Thyroid gland (tissue), 4 donors: ENCODE data around the gene NLE1. TPM values are rescaled to one million over a fixed set of nuclear protein-coding genes. Genes with fewer than 3 reads are reported as not detected.

ENCODE experiments used
- DNase-seq, 2 donors: peaks; one replicate each; pipeline ENCODE4 v3.0.0-alpha.2; 2019
- H3K27ac ChIP-seq, 3 donors: fragments of 200-600 bp; sonication (generic); 1 replicate in 2 of 3; 2 replicates in 1 of 3; pipeline ENCODE4 v1.5.1; 2016 to 2019; ENCODE audit warnings: mild to moderate bottlenecking in 1 of 3, moderate library complexity in 1 of 3
- H3K27me3 ChIP-seq: fragments of 200-600 bp; sonication (generic); one replicate; pipeline ENCODE4 v1.5.1; 2019
- H3K36me3 ChIP-seq, 2 donors: fragments of 200-600 bp; sonication (generic); one replicate each; pipeline ENCODE4 v1.5.1; 2016 to 2019
- H3K4me1 ChIP-seq, 2 donors: fragments of 200-600 bp; sonication (generic); one replicate each; pipeline ENCODE4 v1.5.1; 2017 to 2019
- H3K4me3 ChIP-seq, 3 donors: fragments of 200-600 bp; sonication (generic); replicated peaks in 1 of 3; 1 replicate in 2 of 3; 2 replicates in 1 of 3; pipeline ENCODE4 v1.5.1; 2016; ENCODE audit warnings: mild to moderate bottlenecking in 1 of 3
- H3K9me3 ChIP-seq: fragments of 200-600 bp; sonication (generic); one replicate; pipeline ENCODE4 v1.5.1; 2017
- POLR2A ChIP-seq, 2 donors: fragments of 450-650 bp; IDR thresholded peaks; one replicate each; pipeline ENCODE4 v1.6.1; 2017; ENCODE audit warnings: antibody characterized with exemption in 2 of 2, mild to moderate bottlenecking in 2 of 2, moderate library complexity in 1 of 2
- WGBS, 2 donors: methylation state at CpG; one replicate each; pipeline ENCODE4 v1.1.5; 2017; 5-methylcytosine and 5-hydroxymethylcytosine counted together
- intact Hi-C: fragments of 100-400 bp; cut with DNase I; formaldehyde crosslinking; loops from one replicate; pipeline ENCODE4 v1.15.1; 2023
- total RNA-seq, 4 donors: library from RNA; depleted of rRNA; stranded (reverse); fragments of >200 nt; gene quantifications; one replicate each; pipeline ENCODE4 v1.2.3, GENCODE V29; 2016
- TF ChIP-seq, protein P1 (sequence below), 6 experiments: fragments of 200-600 bp in 3 of 6; fragments of 450-650 bp in 3 of 6; sonication (generic) in 3 of 6; IDR thresholded peaks; one replicate each; pipeline ENCODE4 v1.5.1; 2016 to 2019; ENCODE audit warnings: antibody characterized with exemption in 6 of 6, mild to moderate bottlenecking in 2 of 6, inconsistent platforms in 1 of 6, moderate library complexity in 1 of 6

Gene NLE1
- total RNA-seq, 4 donors from 2014 or later, result 9.7 to 13.6 (median 11.6) TPM

DNA sequence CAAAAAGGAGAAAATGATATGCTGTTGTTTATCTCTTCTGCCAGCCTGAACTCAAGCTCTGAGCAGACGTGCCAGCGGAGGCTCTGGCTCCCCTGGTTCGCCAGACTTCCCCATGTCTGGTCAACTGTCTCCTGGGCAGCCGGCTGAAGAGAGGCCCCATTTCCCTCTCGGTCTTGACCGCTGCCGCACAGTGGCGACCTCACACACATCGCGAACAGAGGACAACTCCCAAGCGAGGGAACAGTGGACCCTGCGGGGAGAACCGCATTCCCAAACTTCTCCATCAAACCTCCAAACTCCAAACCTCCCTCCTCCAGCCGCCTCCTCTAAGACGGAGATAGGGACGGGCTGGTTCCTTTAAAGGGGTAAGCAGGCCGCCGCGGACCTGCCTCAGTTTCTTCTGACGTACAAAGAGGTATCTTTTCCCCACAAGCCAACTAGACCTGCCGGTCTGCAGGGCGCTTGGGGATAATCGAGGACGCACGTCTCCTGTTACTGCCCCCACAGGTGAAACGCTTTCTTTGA lies 53.7 kb downstream of the NLE1 start:
- Histone ChIP-seq H3K36me3 (no peaks in the 10 kb centered on the region), H3K4me3 (peak overlapping the region; percentile 70 to 88 (median 80)), H3K4me1 (peaks cover 20 to 21% of the 10 kb centered on the region in 2 donors), H3K9me3 (no peaks in the 10 kb centered on the region), H3K27ac (peak overlapping the region; percentile 93 to 97 (median 94)), H3K27me3 (no peaks in the 10 kb centered on the region)
- intact Hi-C loops, result no loop called here
- peak; percentile 57 to 58 for DNase-seq
- TF ChIP-seq, protein P1, sequence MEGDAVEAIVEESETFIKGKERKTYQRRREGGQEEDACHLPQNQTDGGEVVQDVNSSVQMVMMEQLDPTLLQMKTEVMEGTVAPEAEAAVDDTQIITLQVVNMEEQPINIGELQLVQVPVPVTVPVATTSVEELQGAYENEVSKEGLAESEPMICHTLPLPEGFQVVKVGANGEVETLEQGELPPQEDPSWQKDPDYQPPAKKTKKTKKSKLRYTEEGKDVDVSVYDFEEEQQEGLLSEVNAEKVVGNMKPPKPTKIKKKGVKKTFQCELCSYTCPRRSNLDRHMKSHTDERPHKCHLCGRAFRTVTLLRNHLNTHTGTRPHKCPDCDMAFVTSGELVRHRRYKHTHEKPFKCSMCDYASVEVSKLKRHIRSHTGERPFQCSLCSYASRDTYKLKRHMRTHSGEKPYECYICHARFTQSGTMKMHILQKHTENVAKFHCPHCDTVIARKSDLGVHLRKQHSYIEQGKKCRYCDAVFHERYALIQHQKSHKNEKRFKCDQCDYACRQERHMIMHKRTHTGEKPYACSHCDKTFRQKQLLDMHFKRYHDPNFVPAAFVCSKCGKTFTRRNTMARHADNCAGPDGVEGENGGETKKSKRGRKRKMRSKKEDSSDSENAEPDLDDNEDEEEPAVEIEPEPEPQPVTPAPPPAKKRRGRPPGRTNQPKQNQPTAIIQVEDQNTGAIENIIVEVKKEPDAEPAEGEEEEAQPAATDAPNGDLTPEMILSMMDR (IDR thresholded peaks at IDR 0.05), result peak in 2 of 6 experiments; percentile 3 to 7
- TF ChIP-seq POLR2A (IDR thresholded peaks at IDR 0.05), result no peak
- 1% methylated on average over 15 to 24 of the region's 26 CpGs for WGBS, 2 donors

DNA sequence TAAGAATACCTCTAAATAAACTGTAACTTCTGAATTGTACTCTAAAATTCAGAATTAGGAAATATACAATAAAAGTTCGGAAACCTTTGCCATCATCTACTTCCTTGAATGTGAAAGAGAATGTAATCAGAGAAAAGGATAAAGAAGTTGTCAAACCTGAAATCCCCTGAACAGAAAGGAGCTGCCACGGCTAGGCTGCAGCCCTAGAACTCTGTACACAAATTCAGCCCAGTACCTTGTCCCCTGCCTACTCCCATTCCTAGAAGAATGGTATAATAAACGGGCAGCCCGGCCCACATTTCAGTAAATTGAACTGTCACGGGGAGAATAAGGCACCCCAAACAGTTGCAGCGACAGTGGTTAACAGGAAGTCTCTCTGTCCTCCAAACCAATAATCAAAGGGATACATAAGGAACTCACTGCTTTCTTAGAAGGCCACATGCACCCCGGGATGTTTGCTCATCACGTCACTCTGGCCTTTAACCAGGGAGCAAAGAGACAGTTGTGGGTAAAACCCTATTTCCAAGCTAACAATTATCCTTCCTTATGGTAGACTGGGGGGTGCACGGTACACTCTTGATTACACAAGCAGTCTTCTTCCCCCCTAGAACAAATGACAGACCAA lies 54.3 kb downstream of the NLE1 start:
- WGBS, 2 donors, result 12 to 25% methylated on average over 9 of the region's 9 CpGs
- H3K27me3 ChIP-seq, result no peaks in the 10 kb centered on the region
- TF ChIP-seq, protein P1 (IDR thresholded peaks at IDR 0.05), result no peak
- peak in 1 of 2 donors; percentile 44 for TF ChIP-seq POLR2A (IDR thresholded peaks at IDR 0.05)
- peak overlapping the region; percentile 70 to 88 (median 80) for H3K4me3 ChIP-seq
- H3K4me1 ChIP-seq, result peaks cover 20 to 22% of the 10 kb centered on the region in 2 donors
- intact Hi-C loops, result no loop called here
- no peaks in the 10 kb centered on the region for H3K36me3 ChIP-seq
- H3K9me3 ChIP-seq, result no peaks in the 10 kb centered on the region
- peak overlapping the region; percentile 93 to 97 (median 94) for H3K27ac ChIP-seq
- DNase-seq, result peak; percentile 27 to 40

DNA sequence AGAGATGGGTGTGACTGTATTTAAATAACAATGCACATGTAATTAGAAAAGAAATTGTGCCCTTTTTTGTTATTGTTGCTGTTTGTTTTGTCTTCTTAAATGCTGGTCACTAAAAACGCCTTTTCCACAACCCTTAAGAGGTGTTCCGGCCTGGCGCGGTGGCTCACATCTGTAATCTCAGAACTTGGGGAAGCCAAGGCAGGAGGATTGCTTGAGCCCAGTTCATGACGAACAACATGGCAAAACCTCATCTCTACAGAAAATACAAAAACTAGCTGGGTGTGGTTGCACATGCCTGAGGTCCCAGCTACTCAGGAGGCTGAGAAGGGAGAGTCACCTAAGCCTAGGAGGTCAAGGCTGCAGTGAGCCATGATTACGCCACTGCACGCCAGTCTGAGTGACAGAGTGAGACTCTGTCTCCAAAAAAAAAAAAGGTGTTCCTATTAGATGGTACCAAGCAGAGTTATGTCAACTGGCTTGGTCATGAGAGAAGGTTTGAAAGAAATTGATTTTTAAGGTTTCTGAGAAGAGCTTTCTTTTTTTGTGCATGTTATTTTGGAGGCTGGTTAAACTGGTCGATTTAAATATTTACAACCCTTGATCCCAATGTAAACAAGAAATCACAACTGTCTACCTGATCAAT lies 55.1 kb downstream of the NLE1 start:
- intact Hi-C loops, result no loop called here
- 87 to 90% methylated on average over 8 of the region's 8 CpGs for WGBS, 2 donors

DNA sequence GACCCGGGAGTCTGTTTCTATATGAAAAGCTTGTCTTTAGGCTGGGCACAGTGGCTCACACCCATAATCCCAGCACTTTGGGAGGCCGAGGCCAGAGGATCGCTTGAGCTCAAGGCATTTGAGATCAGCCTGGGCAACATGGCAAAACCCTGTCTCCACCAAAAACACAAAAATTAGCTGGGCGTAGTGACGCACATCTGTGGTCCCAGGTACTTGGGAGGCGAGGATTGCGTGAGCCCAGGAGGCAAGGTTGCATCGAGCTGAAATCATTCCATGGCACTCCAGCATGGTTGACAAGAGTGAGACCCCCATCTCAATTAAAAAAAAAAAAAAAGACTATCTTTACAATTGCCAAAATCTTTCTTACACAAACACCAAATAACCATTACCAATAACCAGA lies 55.9 kb downstream of the NLE1 start:
- Histone ChIP-seq H3K4me1 (peaks cover 29 to 32% of the 10 kb centered on the region in 2 donors), H3K27me3 (no peaks in the 10 kb centered on the region), H3K36me3 (no peaks in the 10 kb centered on the region), H3K4me3 (no peak overlapping the region), H3K9me3 (no peaks in the 10 kb centered on the region), H3K27ac (peak overlapping the region in 1 of 3 donors; percentile 39)
- TF ChIP-seq, protein P1 (IDR thresholded peaks at IDR 0.05), result no peak
- no peak for TF ChIP-seq POLR2A (IDR thresholded peaks at IDR 0.05)
- WGBS, 2 donors, result 95 to 100% methylated on average over 8 of the region's 8 CpGs
- intact Hi-C loops, result no loop called here
- no peak for DNase-seq

More for the DNA sequence above, 55.1 kb downstream of the NLE1 start:
- Histone ChIP-seq H3K9me3 (no peaks in the 10 kb centered on the region), H3K36me3 (no peaks in the 10 kb centered on the region), H3K27ac (peak overlapping the region; percentile 93 to 97 (median 94)), H3K4me3 (peak overlapping the region in 1 of 3 donors; percentile 80), H3K27me3 (no peaks in the 10 kb centered on the region), H3K4me1 (peaks cover 27 to 30% of the 10 kb centered on the region in 2 donors)
- TF ChIP-seq, protein P1 (IDR thresholded peaks at IDR 0.05), result no peak
- no peak for DNase-seq

DNA sequence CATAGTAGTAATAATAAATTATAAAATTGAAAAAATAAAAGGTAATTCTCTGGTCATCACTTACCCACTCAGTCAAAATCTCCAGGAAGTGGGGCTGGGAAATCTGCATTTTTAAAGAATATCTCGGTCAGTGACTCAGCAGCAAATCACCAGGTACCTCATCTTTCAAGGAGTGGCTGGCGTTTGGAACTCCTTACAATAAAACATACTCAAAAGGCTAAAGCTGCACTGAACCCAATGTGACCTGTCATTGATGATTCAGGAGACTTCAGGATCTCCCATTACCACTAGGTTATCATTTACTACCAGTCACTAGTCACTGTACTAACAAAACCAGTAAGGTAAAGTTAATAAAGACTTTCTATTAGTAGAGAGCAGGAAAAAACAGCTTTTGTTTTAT lies 57.1 kb downstream of the NLE1 start:
- Histone ChIP-seq H3K27me3 (no peaks in the 10 kb centered on the region), H3K27ac (peak overlapping the region in 1 of 3 donors; percentile 39), H3K9me3 (no peaks in the 10 kb centered on the region), H3K4me3 (no peak overlapping the region), H3K36me3 (no peaks in the 10 kb centered on the region), H3K4me1 (peaks cover 29 to 43% of the 10 kb centered on the region in 2 donors)
- intact Hi-C loops, result no loop called here
- no peak for DNase-seq
- no peak for TF ChIP-seq POLR2A (IDR thresholded peaks at IDR 0.05)
- TF ChIP-seq, protein P1 (IDR thresholded peaks at IDR 0.05), result no peak
- 72 to 76% methylated on average over 2 of the region's 2 CpGs for WGBS, 2 donors
